ENCODE measurements around the gene TSPAN9.

DNA sequence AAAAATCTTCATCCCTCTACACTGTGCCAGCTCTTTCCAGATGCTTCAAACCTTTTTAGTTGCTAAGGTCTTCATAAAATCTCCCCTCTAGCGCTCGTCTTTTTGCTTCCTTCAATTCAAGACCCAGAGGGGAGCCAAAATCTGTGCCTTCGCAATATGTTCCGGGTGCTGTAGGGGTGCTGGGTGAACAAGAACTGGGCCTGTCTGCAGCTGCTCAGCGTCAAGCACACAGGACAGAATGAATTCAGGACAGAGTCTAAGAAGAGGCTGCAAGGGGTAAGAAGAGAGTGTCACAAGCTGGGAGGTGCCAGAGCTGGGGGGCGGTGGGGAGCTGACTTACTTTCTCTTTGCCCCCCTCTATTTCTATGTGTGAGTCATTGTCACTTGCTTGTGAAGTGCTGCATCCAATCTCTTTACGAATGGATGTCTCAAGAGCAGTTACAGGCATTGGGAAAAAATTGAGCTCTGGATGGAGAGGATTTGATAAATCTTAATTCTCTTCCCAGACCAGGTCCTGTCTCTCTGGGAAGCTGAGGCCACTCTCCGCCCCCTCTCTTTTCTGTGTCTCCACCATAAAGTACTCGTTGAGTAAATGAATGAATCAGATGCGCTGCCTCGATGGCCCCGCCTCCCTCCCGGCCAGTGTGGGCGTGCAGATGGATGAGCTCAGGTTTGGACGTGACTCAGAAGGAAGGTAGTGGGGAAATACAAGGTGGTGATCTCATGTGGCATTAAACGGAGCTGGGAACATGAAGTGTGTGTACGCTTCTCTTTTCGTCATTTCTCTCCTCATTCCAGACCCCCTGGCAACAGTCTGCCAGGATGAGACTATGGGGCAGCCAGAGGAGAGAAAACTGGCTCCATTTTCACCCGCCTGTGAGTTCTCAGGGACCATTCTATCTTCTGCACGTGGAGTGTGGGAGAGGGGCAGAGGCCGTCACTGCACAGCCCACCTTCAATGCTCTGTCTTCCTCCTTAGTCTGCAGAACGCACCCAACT is 91.3 kb downstream of the TSPAN9 start:
- TF ChIP-seq, protein P1, sequence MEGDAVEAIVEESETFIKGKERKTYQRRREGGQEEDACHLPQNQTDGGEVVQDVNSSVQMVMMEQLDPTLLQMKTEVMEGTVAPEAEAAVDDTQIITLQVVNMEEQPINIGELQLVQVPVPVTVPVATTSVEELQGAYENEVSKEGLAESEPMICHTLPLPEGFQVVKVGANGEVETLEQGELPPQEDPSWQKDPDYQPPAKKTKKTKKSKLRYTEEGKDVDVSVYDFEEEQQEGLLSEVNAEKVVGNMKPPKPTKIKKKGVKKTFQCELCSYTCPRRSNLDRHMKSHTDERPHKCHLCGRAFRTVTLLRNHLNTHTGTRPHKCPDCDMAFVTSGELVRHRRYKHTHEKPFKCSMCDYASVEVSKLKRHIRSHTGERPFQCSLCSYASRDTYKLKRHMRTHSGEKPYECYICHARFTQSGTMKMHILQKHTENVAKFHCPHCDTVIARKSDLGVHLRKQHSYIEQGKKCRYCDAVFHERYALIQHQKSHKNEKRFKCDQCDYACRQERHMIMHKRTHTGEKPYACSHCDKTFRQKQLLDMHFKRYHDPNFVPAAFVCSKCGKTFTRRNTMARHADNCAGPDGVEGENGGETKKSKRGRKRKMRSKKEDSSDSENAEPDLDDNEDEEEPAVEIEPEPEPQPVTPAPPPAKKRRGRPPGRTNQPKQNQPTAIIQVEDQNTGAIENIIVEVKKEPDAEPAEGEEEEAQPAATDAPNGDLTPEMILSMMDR (conservative IDR thresholded peaks at IDR 0.05; ENCODE audit: low read depth, low read length), result no peak
- TF ChIP-seq EZH2 (IDR thresholded peaks at IDR 0.05; ENCODE audit: borderline replicate concordance, low read depth, low read length, poor library complexity, severe bottlenecking), result no peak
